Caco-2 (cell line): Measurements from ENCODE around the gene FRYL. TPM values are rescaled to one million over a fixed set of nuclear protein-coding genes. Genes with fewer than 3 reads are reported as not detected.
"Not testable (repeated sequence)": the region's sequence is repeated elsewhere in the genome, so short reads cannot be mapped to it uniquely, and the experiment has no call there.

Experiments
- BruUV-seq: library from RNA; stranded (reverse); fragments of 400-500 nt; replicated peaks from 2 replicates; lab custom pipeline; 2021; lab: Mats Ljungman, UMichigan
- CTCF ChIA-PET: fragments of 300-600 bp; sonication (Branson Sonifier 250); formaldehyde crosslinking; loops from one replicate; lab custom pipeline; 2022; ENCODE audit warnings: antibody characterized with exemption; lab: Charles Lee
- POLR2A ChIA-PET: fragments of 300-600 bp; sonication (Branson Sonifier 250); formaldehyde crosslinking; loops from one replicate; lab custom pipeline; 2022; ENCODE audit warnings: antibody characterized with exemption; lab: Charles Lee
- DNase-seq, 2 experiments: peaks; one replicate each; pipeline versions ENCODE4 v3.0.0 to v3.0.0-alpha.2; 2020 to 2022
- H3K27me3 ChIP-seq: replicated peaks from 2 replicates; pipeline ENCODE4 v1.6.0; 2011; ENCODE audit warnings: low read length; ENCODE audit not compliant: control insufficient read depth, insufficient read depth
- H3K36me3 ChIP-seq: 2 replicates; pipeline ENCODE4 v1.5.1; 2011; ENCODE audit warnings: low read length; ENCODE audit not compliant: control insufficient read depth, insufficient read depth
- H3K4me1 ChIP-seq: fragments of 250-450 bp; sonication (Bioruptor Pico); 2 replicates; pipeline ENCODE4 v1.5.1; 2020; ENCODE audit warnings: mild to moderate bottlenecking
- H3K4me3 ChIP-seq: 2 replicates; pipeline ENCODE4 v1.5.1; 2011; ENCODE audit warnings: low read depth, mild to moderate bottlenecking, control low read depth, low read length
- H3K9me3 ChIP-seq: fragments of 250-450 bp; sonication (Bioruptor Pico); 2 replicates; pipeline ENCODE4 v1.5.1; 2020; ENCODE audit warnings: mild to moderate bottlenecking, moderate library complexity
- H3K27ac Mint-ChIP-seq: one replicate; pipeline ENCODE4 v1.8.0; 2022; ENCODE audit warnings: mixed read lengths; ENCODE audit not compliant: unreplicated experiment
- H3K27me3 Mint-ChIP-seq: one replicate; pipeline ENCODE4 v1.8.0; 2022; ENCODE audit warnings: mixed read lengths; ENCODE audit not compliant: insufficient read depth, unreplicated experiment
- H3K36me3 Mint-ChIP-seq: one replicate; pipeline ENCODE4 v1.8.0; 2022; ENCODE audit warnings: mild to moderate bottlenecking, mixed read lengths; ENCODE audit not compliant: insufficient read depth, unreplicated experiment
- H3K4me1 Mint-ChIP-seq: one replicate; pipeline ENCODE4 v1.8.0; 2022; ENCODE audit warnings: low read depth, mixed read lengths; ENCODE audit not compliant: unreplicated experiment
- H3K4me3 Mint-ChIP-seq: one replicate; pipeline ENCODE4 v1.8.0; 2022; ENCODE audit warnings: mild to moderate bottlenecking, moderate library complexity, mixed read lengths; ENCODE audit not compliant: unreplicated experiment
- H3K9me3 Mint-ChIP-seq: one replicate; pipeline ENCODE4 v1.8.0; 2022; ENCODE audit warnings: mixed read lengths; ENCODE audit not compliant: unreplicated experiment
- intact Hi-C: fragments of 100-400 bp; cut with micrococcal nuclease; formaldehyde crosslinking; loops from one replicate; pipeline ENCODE4 v1.10.0; 2022; ENCODE audit not compliant: unreplicated experiment
- total RNA-seq: library from RNA; stranded (reverse); gene quantifications from 2 replicates; pipeline ENCODE4 v1.2.3, GENCODE V29; 2022
- TF ChIP-seq, protein P1 (sequence below), 2 experiments: fragments of 200-600 bp in 1 of 2; IDR thresholded peaks; 1 replicate in 1 of 2; 2 replicates in 1 of 2; pipeline versions ENCODE4 v1.5.1 to v1.8.0; 2011 to 2022; ENCODE audit warnings: antibody characterized with exemption in 1 of 2, control low read depth in 1 of 2, inconsistent platforms in 1 of 2, low read depth in 1 of 2, low read length in 1 of 2, mild to moderate bottlenecking in 1 of 2, moderate library complexity in 1 of 2; ENCODE audit not compliant: insufficient read depth in 1 of 2, severe bottlenecking in 1 of 2, unreplicated experiment in 1 of 2

The FRYL gene
- total RNA-seq, 1 experiment from 2014 or later = 27.4 TPM

DNA sequence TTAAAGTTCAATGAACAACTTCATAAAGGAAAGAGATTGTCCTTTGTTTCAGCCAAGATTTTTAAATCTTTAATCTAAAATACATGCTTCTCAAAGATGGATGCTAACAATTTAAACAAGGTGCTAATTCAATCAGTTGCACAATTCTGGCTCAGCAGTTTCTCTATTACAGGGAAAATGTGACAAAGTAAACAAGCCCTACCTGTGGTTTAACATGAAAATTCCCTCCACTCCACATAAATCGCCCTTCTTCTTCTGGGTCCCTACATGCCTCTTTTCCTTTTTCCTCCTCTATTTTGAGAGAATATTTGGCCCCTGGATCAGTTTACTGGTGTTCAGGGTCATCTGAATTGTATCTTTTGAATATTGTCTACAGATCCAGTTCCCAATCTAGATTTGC lies 80.6 kb downstream of the FRYL start:
- H3K27me3 Mint-ChIP-seq = no peaks in the 10 kb centered on the region
- H3K9me3 ChIP-seq = no peaks in the 10 kb centered on the region
- intact Hi-C loops = no loop called here

DNA sequence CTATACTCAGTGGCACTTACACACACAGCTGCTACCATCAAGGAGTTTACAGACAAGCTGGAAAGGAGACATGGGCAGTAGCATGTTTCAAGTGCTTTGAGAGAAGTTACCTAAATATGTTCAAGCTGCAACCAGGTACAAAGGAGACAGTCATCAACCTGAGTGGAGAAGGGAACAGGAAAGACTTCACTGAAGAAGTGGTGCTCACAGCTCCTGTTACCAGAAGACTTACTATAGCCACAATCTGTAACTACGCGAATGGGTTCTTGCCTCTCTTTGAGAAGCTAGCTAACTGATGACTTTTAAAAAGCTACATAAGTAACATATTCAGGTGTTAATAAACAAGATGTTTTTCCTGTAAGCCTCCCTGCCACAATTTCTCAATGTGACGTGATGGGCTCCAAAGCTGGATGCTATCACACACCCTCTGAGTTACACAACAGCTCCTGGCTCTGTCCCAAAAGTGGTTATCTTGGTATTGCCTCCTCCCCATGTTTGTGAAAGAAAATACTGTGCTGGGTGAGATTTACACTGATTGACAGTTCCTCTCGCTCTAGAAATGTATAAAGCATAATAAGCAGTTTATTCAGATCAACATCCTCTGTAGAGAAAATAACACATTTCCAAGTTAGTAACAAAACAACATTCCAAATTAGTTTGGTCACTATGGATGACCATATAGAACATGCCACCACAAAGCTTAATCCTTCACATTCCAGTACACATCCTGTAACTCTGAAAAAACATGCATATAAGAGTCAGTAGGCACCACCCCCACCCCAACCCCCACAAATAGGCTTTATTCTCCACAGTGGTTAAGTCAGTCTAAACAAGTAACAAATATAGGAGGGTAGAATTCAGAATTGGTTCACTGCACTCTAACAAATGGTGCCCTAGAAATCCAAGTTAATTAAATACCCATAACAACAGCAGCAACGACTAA lies 81.8 kb downstream of the FRYL start:
- H3K9me3 Mint-ChIP-seq = no peaks in the 10 kb centered on the region
- intact Hi-C loops = no loop called here
- ChIA-PET POLR2A (no interaction called here), CTCF (no interaction called here)
- peak overlapping the region; percentile 27 for H3K27ac Mint-ChIP-seq
- H3K4me1 Mint-ChIP-seq = peaks cover 25% of the 10 kb centered on the region
- H3K4me3 Mint-ChIP-seq = no peak overlapping the region
- H3K27me3 Mint-ChIP-seq = no peaks in the 10 kb centered on the region
- H3K4me3 ChIP-seq = no peak overlapping the region
- BruUV-seq = no TSS peak
- no peaks in the 10 kb centered on the region for H3K27me3 ChIP-seq
- peaks cover 35% of the 10 kb centered on the region for H3K4me1 ChIP-seq
- DNase-seq = no peak
- TF ChIP-seq, protein P1, sequence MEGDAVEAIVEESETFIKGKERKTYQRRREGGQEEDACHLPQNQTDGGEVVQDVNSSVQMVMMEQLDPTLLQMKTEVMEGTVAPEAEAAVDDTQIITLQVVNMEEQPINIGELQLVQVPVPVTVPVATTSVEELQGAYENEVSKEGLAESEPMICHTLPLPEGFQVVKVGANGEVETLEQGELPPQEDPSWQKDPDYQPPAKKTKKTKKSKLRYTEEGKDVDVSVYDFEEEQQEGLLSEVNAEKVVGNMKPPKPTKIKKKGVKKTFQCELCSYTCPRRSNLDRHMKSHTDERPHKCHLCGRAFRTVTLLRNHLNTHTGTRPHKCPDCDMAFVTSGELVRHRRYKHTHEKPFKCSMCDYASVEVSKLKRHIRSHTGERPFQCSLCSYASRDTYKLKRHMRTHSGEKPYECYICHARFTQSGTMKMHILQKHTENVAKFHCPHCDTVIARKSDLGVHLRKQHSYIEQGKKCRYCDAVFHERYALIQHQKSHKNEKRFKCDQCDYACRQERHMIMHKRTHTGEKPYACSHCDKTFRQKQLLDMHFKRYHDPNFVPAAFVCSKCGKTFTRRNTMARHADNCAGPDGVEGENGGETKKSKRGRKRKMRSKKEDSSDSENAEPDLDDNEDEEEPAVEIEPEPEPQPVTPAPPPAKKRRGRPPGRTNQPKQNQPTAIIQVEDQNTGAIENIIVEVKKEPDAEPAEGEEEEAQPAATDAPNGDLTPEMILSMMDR (IDR thresholded peaks at IDR 0.05; ENCODE audit: insufficient read depth in 1 of 2, low read depth in 1 of 2, low read length in 1 of 2, severe bottlenecking in 1 of 2, unreplicated experiment in 1 of 2) = no peak
- no peaks in the 10 kb centered on the region for H3K36me3 Mint-ChIP-seq
- H3K36me3 ChIP-seq = no peaks in the 10 kb centered on the region
- H3K9me3 ChIP-seq = no peaks in the 10 kb centered on the region

More for the DNA sequence above, 80.6 kb downstream of the FRYL start:
- no peak for DNase-seq
- no peaks in the 10 kb centered on the region for H3K27me3 ChIP-seq
- H3K4me1 Mint-ChIP-seq = peaks cover 25% of the 10 kb centered on the region
- H3K4me1 ChIP-seq = peaks cover 35% of the 10 kb centered on the region
- H3K4me3 Mint-ChIP-seq = peak overlapping the region; percentile 23
- POLR2A ChIA-PET = no interaction called here
- no peaks in the 10 kb centered on the region for H3K9me3 Mint-ChIP-seq
- peak overlapping the region; percentile 24 for H3K27ac Mint-ChIP-seq
- BruUV-seq = no TSS peak
- CTCF ChIA-PET = no interaction called here
- no peak overlapping the region for H3K4me3 ChIP-seq
- no peaks in the 10 kb centered on the region for H3K36me3 Mint-ChIP-seq
- TF ChIP-seq, protein P1 (IDR thresholded peaks at IDR 0.05; ENCODE audit: insufficient read depth in 1 of 2, low read depth in 1 of 2, low read length in 1 of 2, severe bottlenecking in 1 of 2, unreplicated experiment in 1 of 2) = no peak
- no peaks in the 10 kb centered on the region for H3K36me3 ChIP-seq

DNA sequence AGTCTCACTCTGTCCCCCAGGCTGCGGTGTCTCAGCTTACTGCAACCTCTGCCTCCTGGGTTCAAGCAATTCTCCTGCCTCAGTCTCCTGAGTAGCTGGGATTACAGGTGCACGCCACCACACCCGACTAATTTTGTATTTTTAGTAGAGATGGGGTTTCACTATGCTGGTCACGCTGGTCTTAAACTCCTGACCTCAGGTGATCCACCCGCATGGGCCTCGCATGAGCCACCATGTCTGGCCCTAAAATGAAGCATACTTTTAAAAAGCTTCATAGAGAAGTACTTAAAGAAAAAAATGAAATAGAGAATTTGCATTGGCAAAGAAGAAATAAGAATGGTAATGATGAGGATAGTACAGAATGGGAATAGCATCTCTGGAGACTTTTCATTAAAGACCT lies 82.6 kb downstream of the FRYL start:
- H3K36me3 ChIP-seq, H3K27ac Mint-ChIP-seq, CTCF ChIA-PET, H3K27me3 ChIP-seq, POLR2A ChIA-PET, H3K27me3 Mint-ChIP-seq, BruUV-seq, H3K9me3 ChIP-seq, H3K4me3 Mint-ChIP-seq, DNase-seq, H3K9me3 Mint-ChIP-seq, H3K36me3 Mint-ChIP-seq, H3K4me3 ChIP-seq, intact Hi-C loops: not testable (repeated sequence)
- peaks cover 35% of the 10 kb centered on the region for H3K4me1 ChIP-seq
- peaks cover 25% of the 10 kb centered on the region for H3K4me1 Mint-ChIP-seq
